GM12873 (cell line): Measurements from ENCODE around the gene FNIP1.

Experiments used
- TF ChIP-seq, protein P1 (sequence below): IDR thresholded peaks from 2 replicates; pipeline ENCODE4 v1.5.1; 2012; ENCODE audit warnings: low read depth, mild to moderate bottlenecking, moderate library complexity, low read length, control low read depth; ENCODE audit not compliant: insufficient read depth; ENCODE audit errors: missing control alignments

Gene FNIP1

GRCh38 chr5:131719564-131719963 lies 77.3 kb downstream of the FNIP1 start:
- TF ChIP-seq, protein P1, sequence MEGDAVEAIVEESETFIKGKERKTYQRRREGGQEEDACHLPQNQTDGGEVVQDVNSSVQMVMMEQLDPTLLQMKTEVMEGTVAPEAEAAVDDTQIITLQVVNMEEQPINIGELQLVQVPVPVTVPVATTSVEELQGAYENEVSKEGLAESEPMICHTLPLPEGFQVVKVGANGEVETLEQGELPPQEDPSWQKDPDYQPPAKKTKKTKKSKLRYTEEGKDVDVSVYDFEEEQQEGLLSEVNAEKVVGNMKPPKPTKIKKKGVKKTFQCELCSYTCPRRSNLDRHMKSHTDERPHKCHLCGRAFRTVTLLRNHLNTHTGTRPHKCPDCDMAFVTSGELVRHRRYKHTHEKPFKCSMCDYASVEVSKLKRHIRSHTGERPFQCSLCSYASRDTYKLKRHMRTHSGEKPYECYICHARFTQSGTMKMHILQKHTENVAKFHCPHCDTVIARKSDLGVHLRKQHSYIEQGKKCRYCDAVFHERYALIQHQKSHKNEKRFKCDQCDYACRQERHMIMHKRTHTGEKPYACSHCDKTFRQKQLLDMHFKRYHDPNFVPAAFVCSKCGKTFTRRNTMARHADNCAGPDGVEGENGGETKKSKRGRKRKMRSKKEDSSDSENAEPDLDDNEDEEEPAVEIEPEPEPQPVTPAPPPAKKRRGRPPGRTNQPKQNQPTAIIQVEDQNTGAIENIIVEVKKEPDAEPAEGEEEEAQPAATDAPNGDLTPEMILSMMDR = no peak

DNA sequence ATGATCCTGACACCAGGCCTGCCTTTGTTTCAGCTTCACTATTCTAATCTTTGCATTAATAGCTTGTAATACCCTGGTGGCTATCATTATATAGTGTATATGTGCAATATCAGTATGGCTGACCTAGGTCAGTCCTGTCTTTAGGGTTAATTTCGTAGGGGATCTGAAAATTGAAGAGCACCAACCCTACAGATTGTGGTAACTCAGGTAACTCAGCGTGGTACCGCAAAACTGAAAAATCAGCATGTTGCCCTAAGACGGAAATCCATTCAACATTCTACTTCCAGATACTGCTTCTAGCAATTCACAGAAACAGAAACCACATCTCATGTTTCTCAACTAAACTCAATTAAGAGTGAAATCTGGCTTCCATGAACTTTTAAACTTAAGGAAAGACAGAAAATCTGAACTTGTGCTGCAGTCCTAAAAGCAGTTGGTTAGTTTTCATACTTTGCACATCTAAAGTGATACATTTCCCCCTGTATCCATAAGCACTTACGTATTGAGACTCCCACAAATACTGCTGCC lies 78.3 kb downstream of the FNIP1 start:
- TF ChIP-seq, protein P1 = no peak

GRCh38 chr5:131716650-131717049 lies 80.2 kb downstream of the FNIP1 start:
- TF ChIP-seq, protein P1 = no peak

- TF ChIP-seq, protein P1 = no peak
Measured at GRCh38 chr5:131710391-131710790, 86.4 kb downstream of the FNIP1 start.

GRCh38 chr5:131709043-131709442 lies 87.8 kb downstream of the FNIP1 start:
- TF ChIP-seq, protein P1 = no peak

DNA sequence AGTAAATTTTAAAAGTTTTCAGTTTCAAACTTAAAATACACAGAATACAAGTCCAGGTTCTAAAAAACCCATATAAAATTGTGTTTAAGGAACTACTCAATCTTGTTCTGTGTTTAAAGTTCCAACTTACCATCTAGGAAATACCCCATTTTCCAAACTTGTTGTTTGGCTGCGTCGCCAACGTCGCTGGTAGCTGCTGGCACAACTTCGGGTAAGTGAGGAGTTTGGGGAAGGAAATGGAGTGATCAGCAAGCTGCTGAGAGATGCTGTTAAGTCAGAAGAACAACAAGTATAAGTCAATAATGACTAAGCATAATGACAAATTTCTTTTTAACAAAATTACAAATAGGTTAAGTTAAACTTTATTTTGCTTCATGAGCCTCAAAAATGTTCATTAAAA lies 90.5 kb downstream of the FNIP1 start:
- TF ChIP-seq, protein P1 = no peak

DNA sequence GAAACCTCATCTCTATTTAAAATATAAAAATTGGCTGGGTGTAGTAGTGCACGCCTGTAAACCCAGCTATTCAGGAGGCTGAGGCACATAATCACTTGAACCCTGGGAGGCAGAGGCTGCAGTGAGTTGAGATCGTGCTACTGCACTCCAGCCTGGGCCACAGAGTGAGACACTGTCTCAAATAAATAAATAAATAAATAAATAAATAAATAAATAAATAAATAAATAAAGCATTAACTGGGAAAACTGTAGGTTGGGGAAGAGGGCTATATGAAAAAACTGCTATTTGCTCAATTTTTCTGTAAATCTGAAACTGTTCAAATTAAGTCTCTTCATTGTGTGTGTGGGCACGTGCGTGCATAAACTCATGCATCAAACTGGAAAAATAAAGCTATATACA lies 101.9 kb downstream of the FNIP1 start:
- TF ChIP-seq, protein P1 = no peak

- TF ChIP-seq, protein P1 = no peak
Measured at GRCh38 chr5:131693894-131694293, 102.9 kb downstream of the FNIP1 start.
